ENCODE results near the gene HSFX4. TPM values are rescaled to one million over a fixed set of nuclear protein-coding genes. Genes with fewer than 3 reads are reported as not detected.
A peak's percentile ranks its signal among the peaks of the same experiment; 100 is the strongest.
"Not testable (repeated sequence)": the region's sequence is repeated elsewhere in the genome, so short reads cannot be mapped to it uniquely, and the experiment has no call there.

Gene HSFX4
- total and polyA plus RNA-seq, 4 experiments from 2014 or later = not detected

GRCh38 chrX:149938427-149938880 lies 9.1 kb downstream of the HSFX4 start, which contains the start of gene EOLA2:
Gene EOLA2 (minus strand): TSS chrX:149938491. CDS start chrX:149933874, 4,617 bp downstream.
- peak; percentile 89 to 97 (median 95) for DNase-seq
- peak within 1 kb of the TSS; percentile 22 to 66 for H3K4me3 ChIP-seq (ENCODE audit: low read length in 2 of 2)
- peaks cover 11% of the 10 kb centered on the region for H3K4me1 ChIP-seq (ENCODE audit: insufficient read depth, low read length)
- peak within 1 kb of the TSS; percentile 93 to 100 (median 99) for H3K27ac Mint-ChIP-seq
- peaks cover 0 to 2% (median 0%) of the 10 kb centered on the region in 8 donors for H3K9me3 Mint-ChIP-seq
- H3K27me3 Mint-ChIP-seq = no peaks in the 10 kb centered on the region
- ChIA-PET POLR2A (ENCODE audit: partially characterized antibody) (interaction anchor here (0.6 to 3.9 kb wide), 14 partner anchors 26 to 840 kb away, joined by 3 to 83 read pairs (median 4); partner anchors contain the start of genes EOLA1, IDS, MTM1 and MTMR1), CTCF (ENCODE audit: partially characterized antibody) (interaction anchor here (0.9 to 4.1 kb wide), 3 partner anchors 64 to 545 kb away, joined by 3 to 30 read pairs (median 3); partner anchors contain the start of gene EOLA1)
- intact Hi-C loops (cut with micrococcal nuclease) = no loop called here
- peak within 1 kb of the TSS; percentile 80 to 97 (median 93) for H3K4me3 Mint-ChIP-seq
- no peaks in the 10 kb centered on the region for H3K27me3 ChIP-seq (ENCODE audit: insufficient read depth, low read length)
- H3K36me3 Mint-ChIP-seq = peaks cover 0 to 8% of the 10 kb centered on the region in 2 donors
- no peaks in the 10 kb centered on the region for H3K9me3 ChIP-seq (ENCODE audit: control insufficient read depth in 1 of 2, low read length in 2 of 2)
- peak within 1 kb of the TSS; percentile 90 for H3K27ac ChIP-seq (ENCODE audit: low read depth, low read length)
- H3K4me1 Mint-ChIP-seq = peaks cover 3 to 16% (median 8%) of the 10 kb centered on the region in 4 donors
- H3K36me3 ChIP-seq (ENCODE audit: insufficient read depth, low read length) = no peaks in the 10 kb centered on the region

- peak overlapping the region; percentile 90 for H3K27ac ChIP-seq (ENCODE audit: low read depth, low read length)
- peaks cover 0 to 8% of the 10 kb centered on the region in 2 donors for H3K36me3 Mint-ChIP-seq
- H3K4me3 Mint-ChIP-seq = peak overlapping the region; percentile 80 to 97 (median 92)
- no peaks in the 10 kb centered on the region for H3K36me3 ChIP-seq (ENCODE audit: insufficient read depth, low read length)
- peak overlapping the region in 1 of 2 donors; percentile 66 for H3K4me3 ChIP-seq (ENCODE audit: low read length in 2 of 2)
- H3K9me3 ChIP-seq (ENCODE audit: control insufficient read depth in 1 of 2, low read length in 2 of 2) = no peaks in the 10 kb centered on the region
- intact Hi-C loops (cut with micrococcal nuclease) = no loop called here
- peak overlapping the region in 6 of 7 donors; percentile 93 to 100 (median 98) for H3K27ac Mint-ChIP-seq
- ChIA-PET CTCF (ENCODE audit: partially characterized antibody) (interaction anchor here (0.6 to 4.1 kb wide), 8 partner anchors 11 to 745 kb away, joined by 3 to 30 read pairs (median 4); partner anchors contain the start of gene EOLA1), POLR2A (ENCODE audit: partially characterized antibody) (interaction anchor here (0.6 to 3.9 kb wide), 13 partner anchors 26 to 1457 kb away, joined by 3 to 83 read pairs (median 4); partner anchors contain the start of genes EOLA1, IDS, MTM1 and MTMR1)
- H3K4me1 Mint-ChIP-seq = peaks cover 3 to 16% (median 8%) of the 10 kb centered on the region in 4 donors
- peaks cover 11% of the 10 kb centered on the region for H3K4me1 ChIP-seq (ENCODE audit: insufficient read depth, low read length)
- H3K27me3 Mint-ChIP-seq = no peaks in the 10 kb centered on the region
- peaks cover 0 to 2% (median 0%) of the 10 kb centered on the region in 8 donors for H3K9me3 Mint-ChIP-seq
- peak; percentile 84 to 95 (median 91) for DNase-seq
- no peaks in the 10 kb centered on the region for H3K27me3 ChIP-seq (ENCODE audit: insufficient read depth, low read length)
Observed at GRCh38 chrX:149938881-149939654, 9.7 kb downstream of the HSFX4 start.

- intact Hi-C loops (cut with micrococcal nuclease) = no loop called here
- CTCF ChIA-PET (ENCODE audit: partially characterized antibody) = interaction anchor here (0.7 to 4.1 kb wide), 11 partner anchors 10 to 744 kb away, joined by 3 to 30 read pairs (median 3); partner anchors contain the start of genes EOLA1 and IDS
- H3K4me3 Mint-ChIP-seq = peak overlapping the region; percentile 83 to 92 (median 90)
- H3K27me3 ChIP-seq (ENCODE audit: insufficient read depth, low read length) = no peaks in the 10 kb centered on the region
- no peaks in the 10 kb centered on the region for H3K36me3 ChIP-seq (ENCODE audit: insufficient read depth, low read length)
- H3K4me3 ChIP-seq (ENCODE audit: low read length in 2 of 2) = peak overlapping the region; percentile 52 to 68
- H3K9me3 ChIP-seq (ENCODE audit: control insufficient read depth in 1 of 2, low read length in 2 of 2) = no peaks in the 10 kb centered on the region
- POLR2A ChIA-PET (ENCODE audit: partially characterized antibody) = interaction anchor here (0.7 to 3.9 kb wide), 11 partner anchors 27 to 1457 kb away, joined by 3 to 83 read pairs (median 6); partner anchors contain the start of genes EOLA1, IDS, MAMLD1 and MTM1
- DNase-seq = peak in 1 of 5 donors; percentile 86
- no peaks in the 10 kb centered on the region for H3K27me3 Mint-ChIP-seq
- peak overlapping the region; percentile 92 to 97 (median 95) for H3K27ac Mint-ChIP-seq
- peaks cover 0 to 2% (median 0%) of the 10 kb centered on the region in 8 donors for H3K9me3 Mint-ChIP-seq
- H3K4me1 ChIP-seq (ENCODE audit: insufficient read depth, low read length) = peaks cover 11% of the 10 kb centered on the region
- peaks cover 3 to 16% (median 8%) of the 10 kb centered on the region in 4 donors for H3K4me1 Mint-ChIP-seq
- H3K36me3 Mint-ChIP-seq = peaks cover 0 to 5% of the 10 kb centered on the region in 2 donors
- peak overlapping the region; percentile 68 for H3K27ac ChIP-seq (ENCODE audit: low read depth, low read length)
Observed at GRCh38 chrX:149939655-149939904, 10.2 kb downstream of the HSFX4 start.

GRCh38 chrX:149939905-149940673 lies 10.7 kb downstream of the HSFX4 start:
- Histone ChIP-seq H3K9me3 (ENCODE audit: control insufficient read depth in 1 of 2, low read length in 2 of 2) (no peaks in the 10 kb centered on the region), H3K36me3 (ENCODE audit: insufficient read depth, low read length) (no peaks in the 10 kb centered on the region), H3K27me3 (ENCODE audit: insufficient read depth, low read length) (no peaks in the 10 kb centered on the region), H3K4me3 (ENCODE audit: low read length in 2 of 2) (peak overlapping the region; percentile 52 to 68), H3K27ac (ENCODE audit: low read depth, low read length) (peak overlapping the region; percentile 68), H3K4me1 (ENCODE audit: insufficient read depth, low read length) (peaks cover 11% of the 10 kb centered on the region)
- peaks cover 0 to 3% of the 10 kb centered on the region in 2 donors for H3K36me3 Mint-ChIP-seq
- H3K27me3 Mint-ChIP-seq = no peaks in the 10 kb centered on the region
- intact Hi-C loops (cut with micrococcal nuclease) = loop anchor here (2.0 kb wide), 1 partner anchor 23 kb away; no protein-coding TSS in a partner anchor
- H3K4me1 Mint-ChIP-seq = peaks cover 3 to 16% (median 8%) of the 10 kb centered on the region in 4 donors
- ChIA-PET CTCF (ENCODE audit: partially characterized antibody) (interaction anchor here (0.8 to 4.1 kb wide), 13 partner anchors 10 to 752 kb away, joined by 3 to 30 read pairs (median 4); partner anchors contain the start of genes EOLA1, IDS, MTM1 and MTMR1), POLR2A (ENCODE audit: partially characterized antibody) (interaction anchor here (0.7 to 3.9 kb wide), 11 partner anchors 27 to 1456 kb away, joined by 3 to 83 read pairs (median 5); partner anchors contain the start of genes EOLA1, IDS, MAMLD1 and MTM1)
- peak overlapping the region; percentile 83 to 92 (median 90) for H3K4me3 Mint-ChIP-seq
- DNase-seq = peak; percentile 89 to 97 (median 93)
- peak overlapping the region; percentile 92 to 97 (median 95) for H3K27ac Mint-ChIP-seq
- peaks cover 0 to 2% (median 0%) of the 10 kb centered on the region in 8 donors for H3K9me3 Mint-ChIP-seq

- H3K36me3 Mint-ChIP-seq; H3K9me3 Mint-ChIP-seq; H3K27ac ChIP-seq (ENCODE audit: low read depth, low read length); H3K9me3 ChIP-seq (ENCODE audit: control insufficient read depth in 1 of 2, low read length in 2 of 2); H3K4me3 ChIP-seq (ENCODE audit: low read length in 2 of 2); H3K27me3 Mint-ChIP-seq; H3K27me3 ChIP-seq (ENCODE audit: insufficient read depth, low read length); H3K36me3 ChIP-seq (ENCODE audit: insufficient read depth, low read length); DNase-seq: not testable (repeated sequence)
- Mint-ChIP-seq H3K4me1 (peaks cover 3 to 16% (median 8%) of the 10 kb centered on the region in 4 donors), H3K27ac (peak overlapping the region; percentile 92 to 97 (median 95)), H3K4me3 (peak overlapping the region in 7 of 8 donors; percentile 83 to 92 (median 89))
- CTCF ChIA-PET (ENCODE audit: partially characterized antibody) = interaction anchor here (1.0 to 4.1 kb wide), 11 partner anchors 9 to 752 kb away, joined by 3 to 30 read pairs (median 4); partner anchors contain the start of genes EOLA1, IDS, MTM1 and MTMR1
- peaks cover 11% of the 10 kb centered on the region for H3K4me1 ChIP-seq (ENCODE audit: insufficient read depth, low read length)
- intact Hi-C loops (cut with micrococcal nuclease) = loop anchor here (2.0 kb wide), 1 partner anchor 22 kb away; no protein-coding TSS in a partner anchor
- POLR2A ChIA-PET (ENCODE audit: partially characterized antibody) = interaction anchor here (0.7 to 3.9 kb wide), 10 partner anchors 28 to 1456 kb away, joined by 3 to 83 read pairs (median 6); partner anchors contain the start of genes EOLA1, IDS, MAMLD1 and MTM1
Observed at GRCh38 chrX:149940674-149941024, 11.3 kb downstream of the HSFX4 start.

- H3K4me3 Mint-ChIP-seq; H3K9me3 Mint-ChIP-seq; H3K9me3 ChIP-seq (ENCODE audit: control insufficient read depth in 1 of 2, low read length in 2 of 2); POLR2A ChIA-PET (ENCODE audit: partially characterized antibody); H3K4me3 ChIP-seq (ENCODE audit: low read length in 2 of 2); H3K27me3 Mint-ChIP-seq; H3K36me3 ChIP-seq (ENCODE audit: insufficient read depth, low read length); CTCF ChIA-PET (ENCODE audit: partially characterized antibody); H3K27me3 ChIP-seq (ENCODE audit: insufficient read depth, low read length); H3K4me1 Mint-ChIP-seq; H3K27ac ChIP-seq (ENCODE audit: low read depth, low read length); DNase-seq; intact Hi-C loops (cut with micrococcal nuclease); H3K4me1 ChIP-seq (ENCODE audit: insufficient read depth, low read length): not testable (repeated sequence)
- peak overlapping the region in 2 of 7 donors; percentile 23 to 88 for H3K27ac Mint-ChIP-seq
- H3K36me3 Mint-ChIP-seq = peaks cover 6 to 26% of the 10 kb centered on the region in 2 donors
Observed at GRCh38 chrX:149945087-149945670, 15.8 kb downstream of the HSFX4 start.

All from CD4-positive, alpha-beta memory T cell (primary cell).